IMR-90 (cell line): Measurements from ENCODE around the gene PCSK5. TPM values are rescaled to one million over a fixed set of nuclear protein-coding genes. Genes with fewer than 3 reads are reported as not detected.
A peak's percentile ranks its signal among the peaks of the same experiment; 100 is the strongest.

Experiments used
- ATAC-seq: fragments of 200-7000 bp; cut with Tn5 transposase; 2 replicates; pipeline ENCODE4 v1.9.1; 2020; ENCODE audit warnings: low read depth, mild to moderate bottlenecking, moderate library complexity
- BruUV-seq: library from RNA; stranded (reverse); fragments of 400-500 nt; replicated peaks from 2 replicates; lab custom pipeline; 2021; lab: Mats Ljungman, UMichigan
- CTCF ChIA-PET: fragments of 300-600 bp; formaldehyde crosslinking; extraction: SDS; loops from one replicate; lab custom pipeline; 2021; ENCODE audit warnings: antibody characterized with exemption; lab: Yijun Ruan, JAX
- POLR2A ChIA-PET: fragments of 300-600 bp; sonication (Branson Sonifier 250); formaldehyde crosslinking; loops from one replicate; lab custom pipeline; 2022; ENCODE audit warnings: antibody characterized with exemption; ENCODE audit not compliant: unreplicated experiment; lab: Charles Lee
- DNase-seq: peaks from one replicate; pipeline ENCODE4 v3.0.0; 2013
- H2AFZ ChIP-seq: replicated peaks from 2 replicates; pipeline ENCODE3; 2013; ENCODE audit warnings: low read length, mild to moderate bottlenecking; ENCODE audit not compliant: poor library complexity
- H2AK5ac ChIP-seq: 2 replicates; pipeline ENCODE4 v1.6.1; 2013; ENCODE audit warnings: low read depth, low read length, inconsistent platforms
- H2AK9ac ChIP-seq: replicated peaks from 2 replicates; pipeline ENCODE3; 2013; ENCODE audit warnings: mild to moderate bottlenecking, low read depth, low read length, moderate library complexity; ENCODE audit not compliant: poor library complexity
- H2BK120ac ChIP-seq: 2 replicates; pipeline ENCODE4 v1.6.1; 2013; ENCODE audit warnings: low read depth, low read length, inconsistent platforms
- H2BK15ac ChIP-seq: 3 replicates; pipeline ENCODE4 v1.6.1; 2013; ENCODE audit warnings: low read depth, low read length, inconsistent platforms
- H2BK20ac ChIP-seq: 2 replicates; pipeline ENCODE4 v1.6.1; 2013; ENCODE audit warnings: low read depth, mild to moderate bottlenecking, inconsistent platforms, low read length, moderate library complexity
- H2BK5ac ChIP-seq: 2 replicates; pipeline ENCODE4 v1.6.1; 2013; ENCODE audit warnings: mild to moderate bottlenecking, low read depth, low read length, inconsistent platforms; ENCODE audit not compliant: poor library complexity, severe bottlenecking
- H3K14ac ChIP-seq: replicated peaks from 2 replicates; pipeline ENCODE4 v1.6.1; 2013; ENCODE audit warnings: low read depth, low read length, inconsistent platforms
- H3K18ac ChIP-seq: 2 replicates; pipeline ENCODE4 v1.6.1; 2013; ENCODE audit warnings: low read depth, low read length, control low read depth
- H3K23ac ChIP-seq: 2 replicates; pipeline ENCODE4 v1.6.1; 2013; ENCODE audit warnings: low read depth, low read length, inconsistent platforms
- H3K27ac ChIP-seq: 2 replicates; pipeline ENCODE4 v1.5.1; 2013; ENCODE audit warnings: mild to moderate bottlenecking, control low read depth, low read length; ENCODE audit not compliant: insufficient read depth
- H3K27me3 ChIP-seq: 2 replicates; pipeline ENCODE4 v1.6.1; 2013; ENCODE audit warnings: low read length; ENCODE audit not compliant: control insufficient read depth, insufficient read depth
- H3K36me3 ChIP-seq: 2 replicates; pipeline ENCODE4 v1.6.1; 2013; ENCODE audit warnings: low read length, mixed read lengths; ENCODE audit not compliant: control insufficient read depth, insufficient read depth
- H3K4ac ChIP-seq: 2 replicates; pipeline ENCODE4 v1.6.1; 2013; ENCODE audit warnings: low read depth, low read length, inconsistent platforms
- H3K4me1 ChIP-seq: 2 replicates; pipeline ENCODE4 v1.6.1; 2013; ENCODE audit warnings: low read length, mixed read lengths; ENCODE audit not compliant: control insufficient read depth, insufficient read depth
- H3K4me2 ChIP-seq: 2 replicates; pipeline ENCODE4 v1.6.1; 2013; ENCODE audit warnings: low read depth, mild to moderate bottlenecking, control low read depth, low read length, moderate library complexity
- H3K4me3 ChIP-seq: 2 replicates; pipeline ENCODE4 v1.5.1; 2013; ENCODE audit warnings: low read depth, mild to moderate bottlenecking, control low read depth, low read length, moderate library complexity; ENCODE audit not compliant: insufficient read depth
- H3K56ac ChIP-seq: 2 replicates; pipeline ENCODE4 v1.6.1; 2013; ENCODE audit warnings: low read length, inconsistent platforms; ENCODE audit not compliant: insufficient read depth; ENCODE audit errors: extremely low read depth
- H3K79me1 ChIP-seq, 2 experiments: 2 replicates each; pipeline ENCODE4 v1.6.1; 2013; ENCODE audit warnings: low read length in 2 of 2, inconsistent platforms in 1 of 2, low read depth in 1 of 2
- H3K9ac ChIP-seq: 2 replicates; pipeline ENCODE4 v1.6.1; 2013; ENCODE audit warnings: low read depth, low read length, control low read depth
- H3K9me1 ChIP-seq: 2 replicates; pipeline ENCODE4 v1.6.1; 2013; ENCODE audit warnings: low read length, inconsistent platforms; ENCODE audit not compliant: insufficient read depth
- H3K9me3 ChIP-seq: 2 replicates; pipeline ENCODE4 v1.6.1; 2013; ENCODE audit warnings: low read length; ENCODE audit not compliant: control insufficient read depth, insufficient read depth
- H4K20me1 ChIP-seq: 2 replicates; pipeline ENCODE4 v1.6.1; 2013; ENCODE audit warnings: low read length, inconsistent platforms; ENCODE audit not compliant: insufficient read depth
- H4K5ac ChIP-seq: 2 replicates; pipeline ENCODE4 v1.6.1; 2013; ENCODE audit warnings: mild to moderate bottlenecking, low read depth, low read length, control low read depth
- H4K8ac ChIP-seq, 2 experiments: 2 replicates each; pipeline ENCODE4 v1.6.1; 2013; ENCODE audit warnings: low read depth in 2 of 2, low read length in 2 of 2, control low read depth in 1 of 2, inconsistent platforms in 1 of 2
- H4K91ac ChIP-seq: 2 replicates; pipeline ENCODE4 v1.6.1; 2013; ENCODE audit warnings: low read depth, low read length, inconsistent platforms; ENCODE audit not compliant: insufficient read depth
- CEBPB ChIP-seq: IDR thresholded peaks from 2 replicates; pipeline ENCODE4 v1.6.1; 2012; ENCODE audit warnings: low read depth, low read length, improper control_type of control experiment
- CTCF ChIP-seq: conservative IDR thresholded peaks from 2 replicates; pipeline ENCODE4 v1.5.1; 2012; ENCODE audit warnings: mild to moderate bottlenecking, low read depth, low read length, improper control_type of control experiment
- MAZ ChIP-seq: IDR thresholded peaks from 2 replicates; pipeline ENCODE4 v1.6.1; 2012; ENCODE audit warnings: low read depth, mild to moderate bottlenecking, low read length, improper control_type of control experiment, moderate library complexity, borderline replicate concordance
- MXI1 ChIP-seq: IDR thresholded peaks from 2 replicates; pipeline ENCODE4 v1.6.1; 2012; ENCODE audit warnings: low read depth, mild to moderate bottlenecking, low read length, moderate library complexity, borderline replicate concordance
- NFE2L2 ChIP-seq: fragments of 150-350 bp; IDR thresholded peaks from 2 replicates; pipeline ENCODE4 v1.6.1; 2016; ENCODE audit warnings: low read depth, mild to moderate bottlenecking, low read length
- POLR2A ChIP-seq: IDR thresholded peaks from 2 replicates; pipeline ENCODE4 v1.6.1; 2012; ENCODE audit warnings: mild to moderate bottlenecking, low read depth, low read length
- RCOR1 ChIP-seq: IDR thresholded peaks from 2 replicates; pipeline ENCODE4 v1.6.1; 2012; ENCODE audit warnings: mild to moderate bottlenecking, low read length, improper control_type of control experiment; ENCODE audit not compliant: insufficient replicate concordance
- RFX5 ChIP-seq: IDR thresholded peaks from 2 replicates; pipeline ENCODE4 v1.8.0; 2012; ENCODE audit warnings: low read depth, mild to moderate bottlenecking, low read length, moderate library complexity
- SMC3 ChIP-seq: fragments of 150-350 bp; IDR thresholded peaks from 2 replicates; pipeline ENCODE4 v1.6.1; 2016; ENCODE audit warnings: low read depth, mild to moderate bottlenecking, antibody characterized with exemption, low read length, moderate library complexity
- USF2 ChIP-seq: fragments of 150-350 bp; IDR thresholded peaks from 2 replicates; pipeline ENCODE4 v1.6.1; 2017; ENCODE audit warnings: mild to moderate bottlenecking, antibody characterized with exemption, low read length, low read depth
- WGBS, 2 experiments: methylation state at CpG; one replicate each; pipeline versions ENCODE4 v1.1.5 to v1.1.7; 2013; ENCODE audit warnings: missing lambda C conversion rate in 2 of 2; ENCODE audit not compliant: insufficient read length in 1 of 2; ENCODE audit errors: extremely low coverage in 2 of 2; 5-methylcytosine and 5-hydroxymethylcytosine counted together
- dilution Hi-C: fragments of 300-500 bp; cut with HindIII; formaldehyde crosslinking; loops from one replicate; pipeline ENCODE4 v1.14.3; 2018; ENCODE audit warnings: low sequenced_read_pairs; ENCODE audit not compliant: unreplicated experiment
- in situ Hi-C: fragments of 300-500 bp; cut with MboI; formaldehyde crosslinking; loops from 3 replicates; pipeline ENCODE4 v1.14.3; 2019; ENCODE audit warnings: low sequenced_read_pairs, inconsistent platforms, mixed read lengths
- intact Hi-C: fragments of 100-400 bp; cut with micrococcal nuclease; formaldehyde crosslinking; loops from 2 replicates; pipeline ENCODE4 v1.10.0; 2022
- polyA plus RNA-seq, 3 experiments: library from polyadenylated mRNA; depleted of rRNA; stranded (reverse); fragments of >200 nt; gene quantifications; 2 replicates each; pipeline ENCODE4 v1.2.3, GENCODE V29; 2012; ENCODE audit warnings: low replicate concordance in 1 of 3
- total RNA-seq: library from RNA; depleted of rRNA; stranded (reverse); fragments of >200 nt; gene quantifications from 2 replicates; pipeline ENCODE4 v1.2.3, GENCODE V29; 2012

PCSK5 gene
- total and polyA plus RNA-seq, 2 of the 4 experiments (the other 2 are of a cell fraction), result 1.5 to 3.0 TPM

- 100% methylated on average over 3 of the region's 5 CpGs; no CpG with 5 or more reads in 1 of the 2 experiments for WGBS, 2 experiments
- H2AFZ ChIP-seq, result no peak overlapping the region
- H3K4me3 ChIP-seq, result no peak overlapping the region
- no peak overlapping the region for H3K56ac ChIP-seq
- no peak overlapping the region for H3K9ac ChIP-seq
- ATAC-seq (no peak), DNase-seq (no peak)
- peak overlapping the region; percentile 69 for H2BK5ac ChIP-seq
- H3K79me1 ChIP-seq, result no peaks in the 10 kb centered on the region
- intact Hi-C loops (loop anchor here (2.0 to 5.0 kb wide), 4 partner anchors 35 to 289 kb away; partner anchors contain the start of gene PCSK5), dilution Hi-C loops (no loop called here), in situ Hi-C loops (no loop called here)
- BruUV-seq, result no TSS peak
- peak overlapping the region; percentile 59; the same call in 1 of the 2 replicates for H4K91ac ChIP-seq
- peak overlapping the region; percentile 81; the same call in 1 of the 2 replicates for H4K5ac ChIP-seq
- peak overlapping the region; percentile 70 for H3K27ac ChIP-seq
- H3K23ac ChIP-seq, result 0 out of 2 replicates have a peak overlapping the region, but pooled peaks have one; percentile 18
- peak overlapping the region; percentile 67 for H3K4ac ChIP-seq
- TF ChIP-seq RFX5 (no peak), USF2 (no peak), NFE2L2 (no peak), CEBPB (no peak), MXI1 (no peak), MAZ (no peak), CTCF (no peak), SMC3 (no peak), POLR2A (no peak), RCOR1 (no peak)
- no peak overlapping the region for H2AK9ac ChIP-seq
- peaks cover 18% of the 10 kb centered on the region for H3K9me1 ChIP-seq
- ChIA-PET CTCF (no interaction called here), POLR2A (no interaction called here)
- H4K20me1 ChIP-seq, result no peaks in the 10 kb centered on the region
- H3K36me3 ChIP-seq, result peaks cover 6% of the 10 kb centered on the region; the same call in 1 of the 2 replicates
- no peaks in the 10 kb centered on the region for H3K27me3 ChIP-seq
- H2AK5ac ChIP-seq, result peak overlapping the region; percentile 26
- H2BK15ac ChIP-seq, result peak overlapping the region; percentile 63; the same call in 2 of the 3 replicates
- H4K8ac ChIP-seq, result peak overlapping the region; percentile 3 to 76; a peak in 3 of 4 replicates
- peak overlapping the region; percentile 93 for H3K18ac ChIP-seq
- H3K4me1 ChIP-seq, result peaks cover 15% of the 10 kb centered on the region
- H3K9me3 ChIP-seq, result no peaks in the 10 kb centered on the region
- H3K4me2 ChIP-seq, result peak overlapping the region; percentile 14; the same call in 1 of the 2 replicates
- H2BK120ac ChIP-seq, result peak overlapping the region; percentile 72; the same call in 1 of the 2 replicates
- H3K14ac ChIP-seq, result peak overlapping the region; percentile 53
- H2BK20ac ChIP-seq, result peak overlapping the region; percentile 57
These were observed 291.3 kb downstream of the PCSK5 start for GRCh38 chr9:76181781-76182180.
